HL-60 (cell line): ENCODE data around the gene CHIT1.
A peak's percentile ranks its signal among the peaks of the same experiment; 100 is the strongest.
"Not testable (repeated sequence)": the region's sequence is repeated elsewhere in the genome, so short reads cannot be mapped to it uniquely, and the experiment has no call there.

Experiments used
- DNase-seq, 2 experiments: peaks; one replicate each; pipeline ENCODE4 v3.0.0-alpha.2; 2010 to 2020; ENCODE audit warnings: low read depth in 1 of 2, low spot score in 1 of 2
- H3K27ac ChIP-seq: fragments of 250-450 bp; sonication (Bioruptor Pico); replicated peaks from 2 replicates; pipeline ENCODE4 v1.5.1; 2020; ENCODE audit warnings: mild to moderate bottlenecking, moderate library complexity
- H3K27me3 ChIP-seq: fragments of 250-450 bp; sonication (Bioruptor Pico); 2 replicates; pipeline ENCODE4 v1.5.1; 2021; ENCODE audit warnings: mild to moderate bottlenecking, moderate library complexity; ENCODE audit not compliant: insufficient read depth, poor library complexity, severe bottlenecking
- H3K4me3 ChIP-seq: replicated peaks from 2 replicates; pipeline ENCODE4 v1.5.1; 2011; ENCODE audit warnings: mild to moderate bottlenecking, control low read depth, low read length; ENCODE audit not compliant: insufficient read depth
- GABPA ChIP-seq: IDR thresholded peaks from 2 replicates; pipeline ENCODE4 v1.6.1; 2012; ENCODE audit warnings: low read depth
- POLR2AphosphoS5 ChIP-seq: IDR thresholded peaks from 2 replicates; pipeline ENCODE4 v1.6.1; 2012; ENCODE audit warnings: low read depth
- SPI1 ChIP-seq: IDR thresholded peaks from 2 replicates; pipeline ENCODE4 v1.6.1; 2012; ENCODE audit warnings: low read depth, mild to moderate bottlenecking, borderline replicate concordance
- TF ChIP-seq, protein P1 (sequence below): IDR thresholded peaks from one replicate; pipeline ENCODE4 v1.5.1; 2011; ENCODE audit warnings: low read length, control low read depth, inconsistent platforms; ENCODE audit not compliant: insufficient read depth
- TF ChIP-seq, protein P2 (sequence below): IDR thresholded peaks from 2 replicates; pipeline ENCODE4 v1.6.1; 2012; ENCODE audit warnings: low read depth; ENCODE audit not compliant: insufficient replicate concordance

Gene CHIT1

DNA sequence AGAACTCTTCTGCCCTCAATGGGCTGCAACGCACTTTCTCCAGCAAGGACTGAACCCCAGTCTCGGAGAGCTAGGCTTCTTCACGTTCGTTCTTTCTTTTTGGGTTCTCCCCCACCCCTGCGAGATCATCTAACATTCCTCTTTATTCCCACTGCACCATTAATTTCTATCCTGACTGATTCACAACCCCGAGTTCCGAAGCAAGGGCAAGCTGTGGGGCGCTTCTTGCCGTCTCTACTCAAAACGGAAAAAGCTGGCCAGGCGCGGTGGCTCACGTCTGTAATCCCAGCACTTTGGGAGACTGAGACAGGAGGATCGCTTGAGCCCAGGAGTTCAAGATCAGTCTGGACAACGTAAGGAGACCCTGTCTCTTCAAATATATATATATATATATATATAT is 38.4 kb upstream of the CHIT1 start:
- Histone ChIP-seq H3K27me3 (peaks cover 3% of the 10 kb centered on the region), H3K4me3 (peak overlapping the region; percentile 56), H3K27ac (no peak overlapping the region)
- no peak for DNase-seq
- TF ChIP-seq POLR2AphosphoS5 (no peak), GABPA (no peak), SPI1 (no peak)
- TF ChIP-seq, protein P1, sequence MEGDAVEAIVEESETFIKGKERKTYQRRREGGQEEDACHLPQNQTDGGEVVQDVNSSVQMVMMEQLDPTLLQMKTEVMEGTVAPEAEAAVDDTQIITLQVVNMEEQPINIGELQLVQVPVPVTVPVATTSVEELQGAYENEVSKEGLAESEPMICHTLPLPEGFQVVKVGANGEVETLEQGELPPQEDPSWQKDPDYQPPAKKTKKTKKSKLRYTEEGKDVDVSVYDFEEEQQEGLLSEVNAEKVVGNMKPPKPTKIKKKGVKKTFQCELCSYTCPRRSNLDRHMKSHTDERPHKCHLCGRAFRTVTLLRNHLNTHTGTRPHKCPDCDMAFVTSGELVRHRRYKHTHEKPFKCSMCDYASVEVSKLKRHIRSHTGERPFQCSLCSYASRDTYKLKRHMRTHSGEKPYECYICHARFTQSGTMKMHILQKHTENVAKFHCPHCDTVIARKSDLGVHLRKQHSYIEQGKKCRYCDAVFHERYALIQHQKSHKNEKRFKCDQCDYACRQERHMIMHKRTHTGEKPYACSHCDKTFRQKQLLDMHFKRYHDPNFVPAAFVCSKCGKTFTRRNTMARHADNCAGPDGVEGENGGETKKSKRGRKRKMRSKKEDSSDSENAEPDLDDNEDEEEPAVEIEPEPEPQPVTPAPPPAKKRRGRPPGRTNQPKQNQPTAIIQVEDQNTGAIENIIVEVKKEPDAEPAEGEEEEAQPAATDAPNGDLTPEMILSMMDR, result no peak
- TF ChIP-seq, protein P2, sequence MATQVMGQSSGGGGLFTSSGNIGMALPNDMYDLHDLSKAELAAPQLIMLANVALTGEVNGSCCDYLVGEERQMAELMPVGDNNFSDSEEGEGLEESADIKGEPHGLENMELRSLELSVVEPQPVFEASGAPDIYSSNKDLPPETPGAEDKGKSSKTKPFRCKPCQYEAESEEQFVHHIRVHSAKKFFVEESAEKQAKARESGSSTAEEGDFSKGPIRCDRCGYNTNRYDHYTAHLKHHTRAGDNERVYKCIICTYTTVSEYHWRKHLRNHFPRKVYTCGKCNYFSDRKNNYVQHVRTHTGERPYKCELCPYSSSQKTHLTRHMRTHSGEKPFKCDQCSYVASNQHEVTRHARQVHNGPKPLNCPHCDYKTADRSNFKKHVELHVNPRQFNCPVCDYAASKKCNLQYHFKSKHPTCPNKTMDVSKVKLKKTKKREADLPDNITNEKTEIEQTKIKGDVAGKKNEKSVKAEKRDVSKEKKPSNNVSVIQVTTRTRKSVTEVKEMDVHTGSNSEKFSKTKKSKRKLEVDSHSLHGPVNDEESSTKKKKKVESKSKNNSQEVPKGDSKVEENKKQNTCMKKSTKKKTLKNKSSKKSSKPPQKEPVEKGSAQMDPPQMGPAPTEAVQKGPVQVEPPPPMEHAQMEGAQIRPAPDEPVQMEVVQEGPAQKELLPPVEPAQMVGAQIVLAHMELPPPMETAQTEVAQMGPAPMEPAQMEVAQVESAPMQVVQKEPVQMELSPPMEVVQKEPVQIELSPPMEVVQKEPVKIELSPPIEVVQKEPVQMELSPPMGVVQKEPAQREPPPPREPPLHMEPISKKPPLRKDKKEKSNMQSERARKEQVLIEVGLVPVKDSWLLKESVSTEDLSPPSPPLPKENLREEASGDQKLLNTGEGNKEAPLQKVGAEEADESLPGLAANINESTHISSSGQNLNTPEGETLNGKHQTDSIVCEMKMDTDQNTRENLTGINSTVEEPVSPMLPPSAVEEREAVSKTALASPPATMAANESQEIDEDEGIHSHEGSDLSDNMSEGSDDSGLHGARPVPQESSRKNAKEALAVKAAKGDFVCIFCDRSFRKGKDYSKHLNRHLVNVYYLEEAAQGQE, result no peak

DNA sequence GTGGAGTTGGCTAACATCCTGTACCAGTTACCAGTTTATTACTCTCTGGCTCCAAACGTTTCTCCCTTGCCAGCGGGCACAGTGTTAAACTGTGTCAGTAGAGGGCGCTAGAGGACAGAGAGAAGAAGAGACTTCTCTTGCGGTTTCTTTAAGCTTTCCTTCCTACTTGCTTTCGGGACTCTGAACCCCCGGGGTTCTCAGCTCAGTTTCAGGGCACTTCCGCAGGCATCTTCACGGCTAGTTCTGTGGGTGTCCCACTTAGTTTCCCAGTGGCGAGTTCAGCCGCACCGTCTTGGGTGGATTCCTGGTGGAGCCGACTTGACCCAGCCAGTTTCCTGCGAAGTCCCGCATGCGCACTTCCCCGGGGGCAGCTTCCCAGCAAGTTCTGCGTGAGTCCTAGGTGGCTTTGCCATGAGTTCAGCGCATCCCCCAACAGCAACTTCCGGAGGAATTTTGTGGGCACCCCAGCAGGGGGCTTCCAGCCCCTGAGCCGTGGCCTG is 37.9 kb upstream of the CHIT1 start:
- Histone ChIP-seq H3K27ac (peak overlapping the region; percentile 52), H3K27me3 (peaks cover 3% of the 10 kb centered on the region), H3K4me3 (peak overlapping the region; percentile 56)
- peak; percentile 78 to 90 for DNase-seq
- TF ChIP-seq, protein P2, result no peak
- TF ChIP-seq, protein P1, result peak; percentile 93
- TF ChIP-seq GABPA, result no peak
- TF ChIP-seq POLR2AphosphoS5, result no peak
- peak; percentile 22; the same call in 1 of the 2 replicates for TF ChIP-seq SPI1

DNA sequence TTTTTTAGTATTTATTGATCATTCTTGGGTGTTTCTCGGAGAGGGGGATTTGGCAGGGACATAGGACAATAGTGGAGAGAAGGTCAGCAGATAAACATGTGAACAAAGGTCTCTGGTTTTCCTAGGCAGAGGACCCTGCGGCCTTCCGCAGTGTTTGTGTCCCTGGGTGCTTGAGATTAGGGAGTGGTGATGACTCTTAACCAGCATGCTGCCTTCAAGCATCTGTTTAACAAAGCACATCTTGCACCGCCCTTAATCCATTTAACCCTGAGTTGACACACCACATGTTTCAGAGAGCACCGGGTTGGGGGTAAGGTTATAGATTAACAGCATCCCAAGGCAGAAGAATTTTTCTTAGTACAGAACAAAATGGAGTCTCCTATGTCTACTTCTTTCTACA is 36.7 kb upstream of the CHIT1 start:
- not testable (repeated sequence) for H3K27ac ChIP-seq, DNase-seq, H3K27me3 ChIP-seq, H3K4me3 ChIP-seq

DNA sequence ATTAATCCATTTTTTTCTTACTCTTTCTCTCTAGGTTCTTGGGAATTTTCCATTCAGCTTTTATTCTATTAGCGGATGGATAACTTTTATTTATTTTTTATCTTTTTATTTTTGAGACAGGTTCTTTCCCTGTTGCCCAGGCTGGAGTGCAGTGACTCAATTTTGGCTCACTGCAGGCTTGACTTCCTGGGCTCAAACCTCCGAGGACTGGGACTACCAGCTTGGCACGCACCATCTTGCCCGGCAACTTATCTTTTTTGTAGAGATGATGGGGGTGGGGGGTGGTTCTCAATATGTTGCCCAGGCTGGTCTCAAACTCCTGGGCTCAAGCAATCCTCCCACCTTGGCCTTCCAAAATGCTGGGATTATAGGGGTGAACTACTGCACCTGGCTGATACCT is 36.1 kb upstream of the CHIT1 start:
- H3K27me3 ChIP-seq, result peaks cover 3% of the 10 kb centered on the region
- H3K4me3 ChIP-seq, result no peak overlapping the region
- TF ChIP-seq SPI1 (no peak), GABPA (no peak), POLR2AphosphoS5 (no peak)
- TF ChIP-seq, protein P2, result no peak
- TF ChIP-seq, protein P1, result no peak
- H3K27ac ChIP-seq, result no peak overlapping the region
- DNase-seq, result no peak
